C1 segment of cervical spinal cord (tissue), 14 donors: ENCODE measurements around the gene B3GALNT2.

Source experiments
- DNase-seq, 14 donors: peaks; one replicate each; lab custom pipeline; 2025; lab: John Stamatoyannopoulos, UW

The B3GALNT2 gene

DNA sequence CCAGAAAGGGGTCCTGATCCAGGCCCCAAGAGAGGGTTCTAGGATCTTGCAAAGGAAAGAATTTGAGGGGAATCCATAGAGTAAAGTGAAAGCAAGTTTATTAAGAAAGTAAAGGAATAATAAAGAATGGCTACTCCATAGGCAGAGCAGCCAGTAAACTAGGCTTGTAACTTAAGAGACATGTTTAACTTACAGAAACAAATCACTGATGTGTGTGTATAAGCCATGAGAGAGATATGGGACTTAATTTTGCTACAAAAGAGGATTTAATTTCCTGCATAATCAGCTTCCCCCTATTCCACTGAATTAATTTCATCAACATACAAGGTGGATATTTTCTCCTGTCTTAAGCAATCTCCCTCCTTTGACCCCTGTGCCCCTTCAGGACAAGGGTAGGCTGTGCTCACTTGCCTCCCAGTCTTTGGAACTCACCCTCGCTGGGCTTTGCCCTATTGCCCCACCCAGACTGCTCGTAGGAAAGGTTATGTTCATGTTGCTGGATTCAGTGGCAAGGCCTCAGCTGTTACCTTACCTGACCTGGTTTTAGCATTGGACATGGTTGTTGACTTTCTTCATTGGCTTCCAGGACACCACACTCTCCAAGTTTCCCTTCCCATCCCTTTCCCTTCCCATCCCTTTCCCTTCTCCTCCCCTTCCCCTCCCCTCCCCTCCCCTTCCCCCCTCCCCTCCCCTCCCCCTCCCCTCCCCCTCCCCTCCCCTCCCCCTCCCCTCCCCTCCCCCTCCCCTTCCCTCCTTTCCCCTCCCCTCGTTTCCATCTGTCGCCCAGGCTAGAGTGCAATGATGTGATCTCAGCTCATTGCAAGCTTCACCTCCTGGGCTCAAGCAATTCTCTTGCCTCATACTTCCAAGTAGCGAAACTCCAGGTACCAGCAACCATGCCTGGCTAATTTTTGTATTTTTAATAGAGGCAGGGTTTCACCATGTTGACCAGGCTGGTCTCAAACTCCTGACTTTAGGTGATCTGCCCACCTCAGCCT is 92.5 kb downstream of the B3GALNT2 start:
- no peak for DNase-seq

DNA sequence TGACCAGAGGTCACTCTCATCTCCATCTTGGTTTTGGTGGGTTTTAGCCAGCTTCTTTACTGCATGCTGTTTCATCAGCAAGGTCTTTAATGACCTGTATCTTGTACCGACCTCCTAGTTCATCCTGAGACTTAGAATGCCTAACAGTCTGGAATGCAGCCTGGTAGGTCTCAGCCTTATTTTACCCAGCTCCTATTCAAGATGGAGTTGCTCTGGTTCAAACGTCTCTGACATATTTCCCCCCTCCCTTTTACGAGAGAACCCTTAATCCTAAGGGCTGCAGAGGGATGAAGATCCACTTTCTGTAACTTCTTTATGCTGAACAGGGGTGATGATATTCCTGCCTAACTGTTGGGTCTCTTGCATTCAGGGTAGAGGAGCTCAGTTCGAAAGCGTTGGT is 93.8 kb downstream of the B3GALNT2 start:
- DNase-seq: no peak

DNA sequence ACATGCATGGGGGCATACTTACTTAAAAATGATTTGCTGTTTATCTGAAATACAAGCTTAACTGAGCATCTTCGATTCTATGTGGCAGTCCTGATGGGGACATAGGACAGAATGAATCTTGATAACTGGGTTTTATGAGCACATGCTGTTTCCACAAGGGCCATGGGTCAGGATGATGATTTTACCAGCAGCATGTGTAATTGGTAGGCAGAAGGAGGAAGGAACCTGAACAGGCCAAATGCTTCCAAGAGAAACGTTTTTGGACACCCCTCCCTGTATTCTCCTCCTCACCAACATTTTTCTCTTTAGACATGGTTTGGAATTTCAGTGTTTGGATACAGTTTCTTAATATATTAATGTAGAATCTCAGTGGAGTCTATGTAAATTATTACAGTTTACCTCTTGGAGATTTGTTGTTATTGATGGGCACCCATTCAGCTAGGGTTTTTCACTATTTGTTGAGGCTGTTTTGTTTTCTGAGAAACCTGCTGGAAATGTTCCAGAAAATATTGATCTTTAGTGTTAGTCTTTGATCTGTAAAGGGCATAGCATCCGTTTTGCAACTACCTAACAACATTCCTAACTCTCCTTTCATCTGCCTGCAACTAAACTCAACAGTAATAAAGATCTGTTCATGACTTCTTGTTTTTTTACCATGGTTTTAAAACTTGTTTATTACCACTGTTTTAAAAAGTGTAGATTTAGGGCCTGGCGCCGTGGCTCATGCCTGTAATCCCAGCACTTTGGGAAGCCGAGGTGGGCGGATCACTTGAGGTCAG is 95.0 kb downstream of the B3GALNT2 start:
- no peak for DNase-seq

GRCh38 chr1:235408503-235408960 is 95.7 kb downstream of the B3GALNT2 start:
- no peak for DNase-seq

- DNase-seq: no peak
These were observed 96.8 kb downstream of the B3GALNT2 start for GRCh38 chr1:235407419-235407818.

GRCh38 chr1:235404190-235404589 is 100.1 kb downstream of the B3GALNT2 start:
- DNase-seq: no peak

DNA sequence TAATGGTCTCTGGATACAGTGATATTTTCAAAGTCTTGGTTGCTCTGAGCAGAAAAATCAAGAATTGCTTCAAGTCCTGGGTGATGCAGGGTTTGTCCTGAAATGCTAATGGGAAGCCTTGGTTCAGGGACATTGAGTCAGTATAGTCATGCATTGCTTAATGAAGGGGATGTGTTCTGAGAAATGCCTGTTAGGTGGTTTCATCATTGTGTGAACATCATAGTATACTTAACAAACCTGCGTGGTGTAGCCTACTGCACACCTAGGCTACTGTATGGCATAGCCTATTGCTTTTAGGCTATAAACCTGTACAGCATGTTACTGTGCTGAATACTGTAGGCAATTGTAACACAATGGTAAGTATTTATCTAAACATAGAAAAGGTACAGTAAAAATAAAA is 100.7 kb downstream of the B3GALNT2 start:
- DNase-seq: no peak

GRCh38 chr1:235402457-235403200 is 101.6 kb downstream of the B3GALNT2 start:
- DNase-seq: no peak

- no peak for DNase-seq
These were observed 103.0 kb downstream of the B3GALNT2 start for GRCh38 chr1:235401251-235401650.
